ENCODE results near the gene NRARP.
"Not testable (repeated sequence)": the region's sequence is repeated elsewhere in the genome, so short reads cannot be mapped to it uniquely, and the experiment has no call there.

The NRARP gene

GRCh38 chr9:137302118-137302448 lies at the start of gene NRARP:
NRARP (minus strand) TSS chr9:137302271; CDS start chr9:137301928, 343 bp downstream.
- DNase-seq: peak; percentile 95

- no peak for DNase-seq
These were observed 48.9 kb upstream of the NRARP start for GRCh38 chr9:137350696-137351584.

GRCh38 chr9:137349471-137350033 lies 47.5 kb upstream of the NRARP start:
- DNase-seq: no peak

GRCh38 chr9:137348769-137349470 lies 46.8 kb upstream of the NRARP start:
- no peak for DNase-seq

GRCh38 chr9:137347928-137348327 lies 45.9 kb upstream of the NRARP start:
- DNase-seq: no peak

GRCh38 chr9:137342482-137342881 lies 40.4 kb upstream of the NRARP start:
- no peak for DNase-seq

GRCh38 chr9:137341227-137341626 lies 39.2 kb upstream of the NRARP start:
- no peak for DNase-seq

GRCh38 chr9:137339908-137340462 lies 37.9 kb upstream of the NRARP start:
- not testable (repeated sequence) for DNase-seq

- no peak for DNase-seq
These were observed 37.2 kb upstream of the NRARP start for GRCh38 chr9:137339045-137339907.

GRCh38 chr9:137336735-137337134 lies 34.7 kb upstream of the NRARP start:
- DNase-seq: no peak

- DNase-seq: no peak
These were observed 31.1 kb upstream of the NRARP start for GRCh38 chr9:137333016-137333671.

GRCh38 chr9:137331929-137332328 lies 29.9 kb upstream of the NRARP start:
- no peak for DNase-seq

- no peak for DNase-seq
These were observed 28.6 kb upstream of the NRARP start for GRCh38 chr9:137330689-137331088.

GRCh38 chr9:137329590-137329989 lies 27.5 kb upstream of the NRARP start:
- not testable (repeated sequence) for DNase-seq

- DNase-seq: not testable (repeated sequence)
These were observed 25.8 kb upstream of the NRARP start for GRCh38 chr9:137327641-137328550.

GRCh38 chr9:137326445-137327065 lies 24.5 kb upstream of the NRARP start:
- no peak for DNase-seq

GRCh38 chr9:137325799-137326198 lies 23.7 kb upstream of the NRARP start:
- no peak for DNase-seq

GRCh38 chr9:137325124-137325523 lies 23.1 kb upstream of the NRARP start:
- DNase-seq: no peak

GRCh38 chr9:137323531-137324331 lies 21.7 kb upstream of the NRARP start:
- no peak for DNase-seq
